Lower lobe of right lung (tissue), 2 donors: Measurements from ENCODE around the gene SYNE3. TPM values are rescaled to one million over a fixed set of nuclear protein-coding genes. Genes with fewer than 3 reads are reported as not detected.

Experiments
- ATAC-seq, 2 donors: fragments of 200-7000 bp; cut with Tn5 transposase; one replicate each; pipeline ENCODE4 v1.9.1; 2020 to 2022; ENCODE audit warnings: mild to moderate bottlenecking in 2 of 2, moderate library complexity in 2 of 2
- DNase-seq: peaks from one replicate; pipeline ENCODE4 v3.0.0-alpha.2; 2020
- H3K27ac ChIP-seq: fragments of 200-600 bp; one replicate; pipeline ENCODE4 v1.8.0; 2022
- H3K27me3 ChIP-seq: fragments of 200-600 bp; one replicate; pipeline ENCODE4 v1.8.0; 2022; ENCODE audit warnings: low read depth
- H3K36me3 ChIP-seq: fragments of 200-600 bp; one replicate; pipeline ENCODE4 v1.8.0; 2022; ENCODE audit warnings: mild to moderate bottlenecking
- H3K4me1 ChIP-seq: fragments of 200-600 bp; one replicate; pipeline ENCODE4 v1.8.0; 2022
- H3K4me3 ChIP-seq: fragments of 200-600 bp; one replicate; pipeline ENCODE4 v1.8.0; 2022; ENCODE audit warnings: mild to moderate bottlenecking
- H3K9me3 ChIP-seq: fragments of 200-600 bp; one replicate; pipeline ENCODE4 v1.8.0; 2022
- intact Hi-C: fragments of 100-400 bp; cut with DNase I; formaldehyde crosslinking; loops from one replicate; pipeline ENCODE4 v1.11.0; 2022
- total RNA-seq: library from RNA; stranded (reverse); fragmentation: NEBNext Ultra II Directional; extraction: Animal tissue kit (Norgen Biotek cat#: 25700); gene quantifications from one replicate; pipeline ENCODE4 v1.2.1, GENCODE V29; 2021
- TF ChIP-seq, protein P1 (sequence below): fragments of 200-600 bp; IDR thresholded peaks from one replicate; pipeline ENCODE4 v1.8.0; 2022; ENCODE audit warnings: antibody characterized with exemption, mild to moderate bottlenecking
- donor health status: DM: no; HTN: yes; CAD: no; lungs with severe emphysema.

SYNE3 gene
- total RNA-seq, 1 donor from 2014 or later: 22.4 TPM

DNA sequence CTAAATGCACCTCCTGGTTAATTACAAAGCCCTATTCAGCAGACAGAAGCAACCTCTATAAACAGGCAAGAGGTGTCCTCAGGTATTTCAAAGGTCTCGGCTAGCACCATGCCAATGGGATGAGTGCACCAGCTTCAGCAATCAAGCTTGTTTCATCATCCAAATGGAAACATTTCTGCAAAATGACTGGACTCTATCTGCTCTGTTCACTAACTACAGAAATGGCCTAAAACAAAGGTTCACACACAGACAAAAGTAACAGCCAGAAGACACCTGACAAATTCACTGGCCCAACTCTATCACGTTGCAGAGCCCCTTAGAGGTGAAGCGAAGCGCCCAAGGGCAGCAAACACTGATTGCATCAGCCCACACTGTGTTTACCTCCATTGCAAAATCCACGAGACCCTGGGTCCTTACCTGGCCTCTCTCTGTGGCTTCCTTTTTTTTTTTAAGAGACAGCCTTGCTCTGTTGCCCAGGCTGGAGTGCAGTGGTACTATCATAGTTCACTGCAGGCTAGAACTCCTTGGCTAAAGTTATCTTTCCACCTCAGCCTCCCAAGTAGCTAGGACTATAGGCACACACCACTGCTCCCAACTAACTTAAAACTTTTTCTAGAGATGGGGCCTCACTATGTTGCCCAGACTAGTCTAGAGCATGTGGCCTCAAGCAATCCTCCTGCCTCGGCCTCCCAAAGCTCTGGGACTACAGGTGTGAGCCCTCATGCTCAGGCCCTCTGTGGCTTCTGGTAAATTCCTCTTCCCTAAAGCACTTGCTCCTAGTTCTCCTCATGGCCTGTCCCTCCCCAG lies 8.5 kb upstream of the SYNE3 start:
- Histone ChIP-seq H3K27ac (peak overlapping the region; percentile 63), H3K36me3 (no peaks in the 10 kb centered on the region), H3K4me3 (no peak overlapping the region), H3K9me3 (no peaks in the 10 kb centered on the region), H3K27me3 (no peaks in the 10 kb centered on the region), H3K4me1 (peaks cover 74% of the 10 kb centered on the region)
- no peak for ATAC-seq
- TF ChIP-seq, protein P1, sequence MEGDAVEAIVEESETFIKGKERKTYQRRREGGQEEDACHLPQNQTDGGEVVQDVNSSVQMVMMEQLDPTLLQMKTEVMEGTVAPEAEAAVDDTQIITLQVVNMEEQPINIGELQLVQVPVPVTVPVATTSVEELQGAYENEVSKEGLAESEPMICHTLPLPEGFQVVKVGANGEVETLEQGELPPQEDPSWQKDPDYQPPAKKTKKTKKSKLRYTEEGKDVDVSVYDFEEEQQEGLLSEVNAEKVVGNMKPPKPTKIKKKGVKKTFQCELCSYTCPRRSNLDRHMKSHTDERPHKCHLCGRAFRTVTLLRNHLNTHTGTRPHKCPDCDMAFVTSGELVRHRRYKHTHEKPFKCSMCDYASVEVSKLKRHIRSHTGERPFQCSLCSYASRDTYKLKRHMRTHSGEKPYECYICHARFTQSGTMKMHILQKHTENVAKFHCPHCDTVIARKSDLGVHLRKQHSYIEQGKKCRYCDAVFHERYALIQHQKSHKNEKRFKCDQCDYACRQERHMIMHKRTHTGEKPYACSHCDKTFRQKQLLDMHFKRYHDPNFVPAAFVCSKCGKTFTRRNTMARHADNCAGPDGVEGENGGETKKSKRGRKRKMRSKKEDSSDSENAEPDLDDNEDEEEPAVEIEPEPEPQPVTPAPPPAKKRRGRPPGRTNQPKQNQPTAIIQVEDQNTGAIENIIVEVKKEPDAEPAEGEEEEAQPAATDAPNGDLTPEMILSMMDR: no peak
- DNase-seq: no peak
- intact Hi-C loops: loop anchor here (5.0 kb wide), 1 partner anchor 83 kb away; no protein-coding TSS in a partner anchor

DNA sequence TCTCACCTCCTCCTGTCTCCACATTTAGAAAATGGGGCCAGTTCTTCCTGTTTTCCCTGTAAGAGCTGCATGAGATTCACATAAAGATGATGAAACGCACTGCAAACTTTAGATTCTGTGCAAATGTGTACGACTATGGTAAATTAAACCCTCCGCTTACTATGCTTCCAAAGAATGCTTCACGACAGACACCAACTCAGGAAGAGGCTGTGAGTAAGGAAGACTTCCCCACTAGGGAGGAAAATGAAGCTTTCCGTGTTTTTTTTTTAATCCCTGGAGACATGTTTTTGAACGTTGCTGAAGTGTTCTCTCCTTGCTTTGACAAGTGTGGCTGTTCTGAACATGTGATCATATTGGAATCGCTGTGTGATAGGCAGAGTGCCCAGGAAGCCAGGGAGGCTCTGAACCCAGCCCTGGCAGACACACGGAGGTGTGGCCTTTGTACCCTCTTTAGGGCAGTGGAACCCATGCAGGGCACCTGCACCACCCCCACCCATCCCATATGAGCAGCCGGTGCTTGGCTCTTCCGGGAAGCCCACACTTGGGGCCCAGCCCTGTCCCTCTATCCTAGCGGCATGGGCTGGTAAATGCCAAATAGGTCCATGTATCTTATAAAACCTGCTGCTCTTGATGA lies 7.5 kb upstream of the SYNE3 start:
- peak overlapping the region; percentile 63 for H3K27ac ChIP-seq
- intact Hi-C loops: no loop called here
- TF ChIP-seq, protein P1: no peak
- peaks cover 84% of the 10 kb centered on the region for H3K4me1 ChIP-seq
- H3K9me3 ChIP-seq: no peaks in the 10 kb centered on the region
- peak; percentile 57 to 59 for ATAC-seq
- H3K27me3 ChIP-seq: no peaks in the 10 kb centered on the region
- DNase-seq: peak; percentile 60
- H3K4me3 ChIP-seq: peak overlapping the region; percentile 0
- H3K36me3 ChIP-seq: no peaks in the 10 kb centered on the region

DNA sequence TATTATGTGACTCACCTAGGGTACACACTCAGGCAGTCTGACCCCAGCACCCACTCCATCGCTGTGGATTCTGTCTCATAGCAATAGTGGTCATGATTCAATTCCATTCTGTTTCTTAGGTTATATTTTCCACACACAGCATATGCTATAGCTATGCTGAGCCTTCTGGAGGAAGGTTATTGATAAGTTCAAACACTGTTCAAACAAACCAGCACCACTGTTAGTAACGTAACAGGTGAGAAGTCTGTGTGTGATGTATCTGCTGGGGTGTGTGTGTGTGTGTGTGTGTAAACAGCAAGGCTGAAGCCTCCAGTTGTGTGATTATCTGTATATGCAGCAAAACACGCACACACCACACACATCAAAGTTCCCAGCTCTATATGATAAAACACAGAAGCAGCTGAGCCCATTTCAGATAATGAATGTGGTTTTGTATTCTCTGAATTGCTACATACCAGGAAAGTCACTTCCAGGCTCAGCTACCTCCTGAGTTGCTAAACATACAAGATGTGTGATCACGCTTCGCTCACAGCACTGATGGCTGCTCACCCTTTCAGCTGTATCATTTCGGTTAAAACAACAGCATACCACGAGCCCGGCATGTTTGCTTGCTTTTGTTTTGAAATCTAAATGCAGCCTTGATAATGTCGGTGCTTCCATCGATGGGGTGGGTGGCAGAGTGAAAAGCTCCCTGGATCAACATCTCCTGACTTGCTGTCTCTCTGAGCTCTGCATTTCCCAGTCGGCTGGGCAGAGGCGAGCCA lies 6.8 kb upstream of the SYNE3 start:
- DNase-seq: no peak
- intact Hi-C loops: no loop called here
- Histone ChIP-seq H3K36me3 (no peaks in the 10 kb centered on the region), H3K27ac (peak overlapping the region; percentile 63), H3K4me3 (peak overlapping the region; percentile 0), H3K27me3 (no peaks in the 10 kb centered on the region), H3K9me3 (no peaks in the 10 kb centered on the region), H3K4me1 (peaks cover 91% of the 10 kb centered on the region)
- ATAC-seq: no peak
- TF ChIP-seq, protein P1: no peak

DNA sequence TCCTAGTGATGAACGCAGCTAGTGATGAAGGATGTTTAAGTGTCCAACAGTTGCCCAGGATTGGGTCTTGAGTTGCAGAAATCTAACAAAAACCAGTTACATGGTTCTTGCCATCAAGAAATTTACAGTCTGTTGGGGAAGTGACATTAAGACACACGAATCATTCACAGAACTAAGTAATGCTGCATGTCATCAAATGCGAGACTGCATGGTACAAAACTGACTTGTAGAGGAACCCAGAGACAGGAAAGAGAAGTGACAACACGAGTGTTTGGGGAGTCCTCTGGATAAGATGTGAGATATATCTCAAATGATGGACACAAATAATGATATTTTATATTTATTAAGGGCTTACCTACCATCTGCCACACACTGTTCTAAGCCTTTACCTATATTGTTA lies 6.1 kb upstream of the SYNE3 start:
- H3K4me3 ChIP-seq: no peak overlapping the region
- no peaks in the 10 kb centered on the region for H3K9me3 ChIP-seq
- no peak for ATAC-seq
- no peaks in the 10 kb centered on the region for H3K36me3 ChIP-seq
- DNase-seq: no peak
- peak overlapping the region; percentile 63 for H3K27ac ChIP-seq
- intact Hi-C loops: no loop called here
- TF ChIP-seq, protein P1: no peak
- H3K27me3 ChIP-seq: no peaks in the 10 kb centered on the region
- H3K4me1 ChIP-seq: peaks cover 95% of the 10 kb centered on the region

DNA sequence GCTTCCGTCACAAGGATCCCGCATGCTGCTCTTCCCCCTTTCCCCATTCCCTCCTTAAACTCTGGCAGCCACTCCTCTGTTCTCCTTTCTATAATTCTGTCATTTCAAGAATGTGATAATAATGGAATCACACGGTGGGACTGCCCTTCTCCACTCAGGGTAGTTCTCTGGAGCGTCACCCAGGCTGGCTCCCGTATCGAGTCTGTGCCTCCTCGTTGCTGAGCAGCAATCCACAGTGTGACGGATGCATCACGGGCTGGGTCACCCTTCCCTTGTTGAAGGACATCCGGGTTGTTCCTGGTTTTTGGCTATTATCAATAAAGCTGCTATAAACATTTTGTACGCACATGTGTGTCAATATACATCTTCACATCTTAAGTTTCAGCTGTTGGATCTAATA lies 5.7 kb upstream of the SYNE3 start:
- TF ChIP-seq, protein P1: no peak
- ATAC-seq (no peak), DNase-seq (no peak)
- Histone ChIP-seq H3K4me1 (peaks cover 95% of the 10 kb centered on the region), H3K9me3 (no peaks in the 10 kb centered on the region), H3K36me3 (no peaks in the 10 kb centered on the region), H3K27ac (no peak overlapping the region), H3K27me3 (no peaks in the 10 kb centered on the region), H3K4me3 (no peak overlapping the region)
- intact Hi-C loops: no loop called here
